ENCODE results near the gene LRRC30.

DNA sequence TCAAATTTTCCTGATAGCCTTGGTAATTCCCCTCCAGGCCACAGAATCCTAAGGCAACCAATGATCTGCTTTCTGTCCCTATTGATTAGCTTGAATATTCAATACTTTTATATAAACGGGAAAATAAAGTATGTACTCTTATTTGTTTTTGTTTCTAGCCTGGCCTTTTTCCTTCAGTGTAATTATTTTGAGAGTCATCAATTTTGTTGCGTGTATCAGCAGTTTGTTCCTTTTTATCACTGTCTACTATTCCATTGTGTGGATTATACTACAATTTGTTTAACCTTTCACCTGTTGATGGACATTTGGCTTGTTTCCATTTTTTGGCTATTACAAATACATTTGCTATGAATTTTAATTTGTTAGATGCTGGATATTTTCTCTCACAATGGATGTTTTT, 39.2 kb upstream of the LRRC30 start:
- TF ChIP-seq, protein P1, sequence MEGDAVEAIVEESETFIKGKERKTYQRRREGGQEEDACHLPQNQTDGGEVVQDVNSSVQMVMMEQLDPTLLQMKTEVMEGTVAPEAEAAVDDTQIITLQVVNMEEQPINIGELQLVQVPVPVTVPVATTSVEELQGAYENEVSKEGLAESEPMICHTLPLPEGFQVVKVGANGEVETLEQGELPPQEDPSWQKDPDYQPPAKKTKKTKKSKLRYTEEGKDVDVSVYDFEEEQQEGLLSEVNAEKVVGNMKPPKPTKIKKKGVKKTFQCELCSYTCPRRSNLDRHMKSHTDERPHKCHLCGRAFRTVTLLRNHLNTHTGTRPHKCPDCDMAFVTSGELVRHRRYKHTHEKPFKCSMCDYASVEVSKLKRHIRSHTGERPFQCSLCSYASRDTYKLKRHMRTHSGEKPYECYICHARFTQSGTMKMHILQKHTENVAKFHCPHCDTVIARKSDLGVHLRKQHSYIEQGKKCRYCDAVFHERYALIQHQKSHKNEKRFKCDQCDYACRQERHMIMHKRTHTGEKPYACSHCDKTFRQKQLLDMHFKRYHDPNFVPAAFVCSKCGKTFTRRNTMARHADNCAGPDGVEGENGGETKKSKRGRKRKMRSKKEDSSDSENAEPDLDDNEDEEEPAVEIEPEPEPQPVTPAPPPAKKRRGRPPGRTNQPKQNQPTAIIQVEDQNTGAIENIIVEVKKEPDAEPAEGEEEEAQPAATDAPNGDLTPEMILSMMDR (conservative IDR thresholded peaks at IDR 0.05 in 1 of 2, IDR thresholded peaks at IDR 0.05 in 1 of 2; ENCODE audit: extremely low read depth in 1 of 2, insufficient read depth in 1 of 2, low read depth in 1 of 2, low read length in 2 of 2), result no peak
- TF ChIP-seq EZH2 (IDR thresholded peaks at IDR 0.05; ENCODE audit: borderline replicate concordance, low read length), result no peak
